Nephron (organoid): ENCODE data around the gene SEMA5A.

Experiments
- H3K27ac Mint-ChIP-seq, 3 experiments: 2 replicates each; pipeline ENCODE4 v1.8.0; 2020; ENCODE audit warnings: mixed read lengths in 3 of 3, mild to moderate bottlenecking in 2 of 3, moderate library complexity in 1 of 3
- H3K27me3 Mint-ChIP-seq: 2 replicates; pipeline ENCODE4 v1.8.0; 2021; ENCODE audit warnings: low read depth, mild to moderate bottlenecking, moderate library complexity, mixed read lengths
- H3K36me3 Mint-ChIP-seq: 2 replicates; pipeline ENCODE4 v1.8.0; 2020; ENCODE audit warnings: low read depth, mixed read lengths
- H3K4me1 Mint-ChIP-seq: 2 replicates; pipeline ENCODE4 v1.8.0; 2020; ENCODE audit warnings: mixed read lengths
- H3K4me3 Mint-ChIP-seq, 3 experiments: 2 replicates each; pipeline ENCODE4 v1.8.0; 2020; ENCODE audit warnings: mild to moderate bottlenecking in 3 of 3, mixed read lengths in 3 of 3, moderate library complexity in 2 of 3
- H3K9me3 Mint-ChIP-seq: 2 replicates; pipeline ENCODE4 v1.8.0; 2020; ENCODE audit warnings: mixed read lengths
- TF ChIP-seq, protein P1 (sequence below), 3 experiments: fragments of 200-600 bp; sonication (generic); IDR thresholded peaks; one replicate each; pipeline ENCODE4 v1.5.0; 2021; ENCODE audit warnings: antibody characterized with exemption in 3 of 3; ENCODE audit not compliant: unreplicated experiment in 3 of 3

Gene SEMA5A

DNA sequence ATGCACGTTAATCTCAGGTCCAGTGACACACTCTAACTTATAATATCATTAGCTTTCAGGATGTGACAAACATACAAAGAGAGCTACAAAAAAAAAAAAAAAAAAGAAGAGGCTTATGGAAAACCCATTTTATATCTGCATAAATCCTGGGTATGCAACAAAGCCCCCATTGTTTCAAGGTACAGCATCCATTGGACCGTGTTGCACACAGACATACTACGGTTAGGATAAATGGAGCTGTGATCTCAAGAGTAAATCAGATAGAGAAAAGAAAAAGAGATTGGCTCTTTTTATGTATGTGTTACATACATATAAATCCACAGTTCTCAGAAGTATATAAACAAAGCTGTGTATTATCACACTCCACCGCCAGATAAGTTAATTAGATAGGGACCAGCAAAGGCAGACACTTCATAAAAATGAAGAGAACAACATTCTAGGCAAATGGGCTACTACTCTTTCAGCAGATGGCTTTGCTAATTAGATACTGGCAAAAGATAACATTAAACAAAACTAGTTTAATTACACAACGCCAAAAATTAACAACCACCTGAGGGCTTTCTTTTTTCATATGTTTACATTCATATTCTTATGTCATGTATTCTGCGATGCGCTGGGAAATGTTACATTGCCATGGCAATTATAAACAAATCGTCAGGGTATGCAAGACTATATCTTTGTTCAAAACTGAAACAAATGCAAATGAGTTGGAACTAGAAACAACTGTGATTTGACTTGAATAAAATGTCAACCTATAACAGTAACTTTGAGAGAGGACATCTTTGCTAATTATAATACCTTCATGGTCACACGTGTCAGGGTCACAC lies 304.2 kb downstream of the SEMA5A start:
- Mint-ChIP-seq H3K27me3 (no peaks in the 10 kb centered on the region), H3K27ac (no peak overlapping the region), H3K36me3 (no peaks in the 10 kb centered on the region), H3K4me1 (peaks cover 10% of the 10 kb centered on the region), H3K4me3 (no peak overlapping the region), H3K9me3 (no peaks in the 10 kb centered on the region)
- TF ChIP-seq, protein P1, sequence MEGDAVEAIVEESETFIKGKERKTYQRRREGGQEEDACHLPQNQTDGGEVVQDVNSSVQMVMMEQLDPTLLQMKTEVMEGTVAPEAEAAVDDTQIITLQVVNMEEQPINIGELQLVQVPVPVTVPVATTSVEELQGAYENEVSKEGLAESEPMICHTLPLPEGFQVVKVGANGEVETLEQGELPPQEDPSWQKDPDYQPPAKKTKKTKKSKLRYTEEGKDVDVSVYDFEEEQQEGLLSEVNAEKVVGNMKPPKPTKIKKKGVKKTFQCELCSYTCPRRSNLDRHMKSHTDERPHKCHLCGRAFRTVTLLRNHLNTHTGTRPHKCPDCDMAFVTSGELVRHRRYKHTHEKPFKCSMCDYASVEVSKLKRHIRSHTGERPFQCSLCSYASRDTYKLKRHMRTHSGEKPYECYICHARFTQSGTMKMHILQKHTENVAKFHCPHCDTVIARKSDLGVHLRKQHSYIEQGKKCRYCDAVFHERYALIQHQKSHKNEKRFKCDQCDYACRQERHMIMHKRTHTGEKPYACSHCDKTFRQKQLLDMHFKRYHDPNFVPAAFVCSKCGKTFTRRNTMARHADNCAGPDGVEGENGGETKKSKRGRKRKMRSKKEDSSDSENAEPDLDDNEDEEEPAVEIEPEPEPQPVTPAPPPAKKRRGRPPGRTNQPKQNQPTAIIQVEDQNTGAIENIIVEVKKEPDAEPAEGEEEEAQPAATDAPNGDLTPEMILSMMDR (IDR thresholded peaks at IDR 0.05; ENCODE audit: unreplicated experiment in 3 of 3), result no peak

DNA sequence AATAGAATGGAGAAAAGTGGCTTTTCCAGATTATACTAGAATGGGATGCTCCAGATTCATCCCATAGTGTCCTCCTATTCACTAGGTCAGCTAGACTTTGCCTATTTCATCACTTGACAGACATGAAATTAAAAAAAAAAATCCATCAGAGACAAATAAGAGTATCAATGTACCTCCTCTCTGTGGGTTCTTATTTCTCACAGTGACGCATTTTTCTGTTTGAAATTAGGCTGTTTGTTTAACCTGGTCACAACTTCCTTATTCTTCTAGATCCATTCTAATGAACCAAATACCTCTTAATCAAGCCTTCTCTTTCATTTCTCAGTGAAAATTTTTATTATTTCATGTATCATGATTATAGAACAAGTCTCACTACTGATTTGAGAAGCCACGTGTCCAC lies 305.4 kb downstream of the SEMA5A start:
- Mint-ChIP-seq H3K4me1 (peaks cover 10% of the 10 kb centered on the region), H3K27me3 (no peaks in the 10 kb centered on the region), H3K27ac (no peak overlapping the region), H3K9me3 (no peaks in the 10 kb centered on the region), H3K4me3 (no peak overlapping the region), H3K36me3 (no peaks in the 10 kb centered on the region)
- TF ChIP-seq, protein P1 (IDR thresholded peaks at IDR 0.05; ENCODE audit: unreplicated experiment in 3 of 3), result no peak

DNA sequence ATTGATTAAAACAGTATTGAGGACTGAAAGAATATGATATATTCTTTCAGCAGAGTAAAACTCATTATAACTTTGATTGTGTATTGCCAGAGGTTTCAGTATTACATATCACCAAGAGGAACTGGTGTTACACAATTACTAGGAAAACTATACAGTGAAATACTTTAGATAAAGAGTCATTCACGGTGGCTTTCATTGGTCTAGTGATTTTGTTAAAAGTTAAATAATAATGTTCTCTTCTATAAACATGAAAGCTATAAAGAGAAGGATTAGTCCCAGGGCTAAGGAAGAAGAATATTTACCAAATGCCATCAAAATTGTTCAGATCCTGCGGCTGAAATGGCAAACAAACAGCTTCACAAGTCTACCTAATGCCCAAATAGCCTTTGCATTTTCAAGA lies 306.2 kb downstream of the SEMA5A start:
- no peaks in the 10 kb centered on the region for H3K36me3 Mint-ChIP-seq
- no peak overlapping the region for H3K4me3 Mint-ChIP-seq
- H3K27ac Mint-ChIP-seq, result peak overlapping the region in 2 of 3 experiments; percentile 18 to 35
- H3K4me1 Mint-ChIP-seq, result peaks cover 10% of the 10 kb centered on the region
- H3K27me3 Mint-ChIP-seq, result no peaks in the 10 kb centered on the region
- no peaks in the 10 kb centered on the region for H3K9me3 Mint-ChIP-seq
- TF ChIP-seq, protein P1 (IDR thresholded peaks at IDR 0.05; ENCODE audit: unreplicated experiment in 3 of 3), result no peak

DNA sequence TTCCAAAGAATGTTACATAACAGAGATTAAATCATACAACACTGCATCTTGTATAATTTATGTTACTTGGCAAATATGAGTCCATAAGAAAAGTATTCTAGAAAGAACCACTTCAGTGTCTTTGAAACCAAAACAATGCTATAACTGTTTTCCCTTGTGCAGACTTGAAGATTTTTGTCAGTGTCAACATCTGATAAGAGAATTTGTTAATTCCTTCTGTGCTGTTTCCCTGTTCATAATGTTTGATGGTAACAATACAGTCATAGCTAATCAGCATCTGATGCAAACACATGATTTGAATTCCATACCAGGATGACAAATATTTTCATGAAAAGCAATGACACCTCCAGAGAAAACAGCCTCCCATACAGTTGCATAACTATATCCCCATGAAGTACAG lies 306.8 kb downstream of the SEMA5A start:
- TF ChIP-seq, protein P1 (IDR thresholded peaks at IDR 0.05; ENCODE audit: unreplicated experiment in 3 of 3), result no peak
- Mint-ChIP-seq H3K36me3 (no peaks in the 10 kb centered on the region), H3K9me3 (no peaks in the 10 kb centered on the region), H3K27ac (peak overlapping the region in 2 of 3 experiments; percentile 35 to 64), H3K4me1 (peaks cover 10% of the 10 kb centered on the region), H3K4me3 (no peak overlapping the region), H3K27me3 (no peaks in the 10 kb centered on the region)

DNA sequence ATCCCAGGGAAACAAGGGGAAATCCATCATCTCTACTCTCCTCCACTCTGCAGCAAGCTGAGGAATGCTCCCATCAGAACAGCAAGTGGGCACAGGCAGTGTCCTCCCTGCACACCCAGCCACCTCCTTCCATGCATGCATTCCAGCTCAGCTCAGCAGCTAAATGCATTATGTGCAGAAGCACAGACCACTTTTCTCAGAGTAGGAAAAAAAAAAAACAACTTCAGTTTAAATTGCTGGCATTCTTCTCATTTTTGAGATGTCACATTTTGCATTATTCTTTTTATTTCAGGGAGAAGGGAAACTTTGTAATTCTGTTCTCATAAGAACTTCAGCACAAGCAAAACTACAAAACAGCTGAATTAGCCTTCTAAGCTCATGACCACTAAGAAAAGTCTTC lies 312.2 kb downstream of the SEMA5A start:
- H3K27ac Mint-ChIP-seq, result peak overlapping the region; percentile 6 to 43 (median 33)

More for the DNA sequence above, 312.2 kb downstream of the SEMA5A start:
- H3K4me1 Mint-ChIP-seq, result peaks cover 12% of the 10 kb centered on the region
- peaks cover 15% of the 10 kb centered on the region for H3K36me3 Mint-ChIP-seq
- TF ChIP-seq, protein P1 (IDR thresholded peaks at IDR 0.05; ENCODE audit: unreplicated experiment in 3 of 3), result no peak
- no peaks in the 10 kb centered on the region for H3K9me3 Mint-ChIP-seq
- H3K4me3 Mint-ChIP-seq, result no peak overlapping the region
- no peaks in the 10 kb centered on the region for H3K27me3 Mint-ChIP-seq
